ENCODE measurements around the gene ZBED1.
"Not testable (repeated sequence)": the region's sequence is repeated elsewhere in the genome, so short reads cannot be mapped to it uniquely, and the experiment has no call there.

The ZBED1 gene
- 62.8 to 88.8 reads per million in 2 donors for total RNA-seq

DNA sequence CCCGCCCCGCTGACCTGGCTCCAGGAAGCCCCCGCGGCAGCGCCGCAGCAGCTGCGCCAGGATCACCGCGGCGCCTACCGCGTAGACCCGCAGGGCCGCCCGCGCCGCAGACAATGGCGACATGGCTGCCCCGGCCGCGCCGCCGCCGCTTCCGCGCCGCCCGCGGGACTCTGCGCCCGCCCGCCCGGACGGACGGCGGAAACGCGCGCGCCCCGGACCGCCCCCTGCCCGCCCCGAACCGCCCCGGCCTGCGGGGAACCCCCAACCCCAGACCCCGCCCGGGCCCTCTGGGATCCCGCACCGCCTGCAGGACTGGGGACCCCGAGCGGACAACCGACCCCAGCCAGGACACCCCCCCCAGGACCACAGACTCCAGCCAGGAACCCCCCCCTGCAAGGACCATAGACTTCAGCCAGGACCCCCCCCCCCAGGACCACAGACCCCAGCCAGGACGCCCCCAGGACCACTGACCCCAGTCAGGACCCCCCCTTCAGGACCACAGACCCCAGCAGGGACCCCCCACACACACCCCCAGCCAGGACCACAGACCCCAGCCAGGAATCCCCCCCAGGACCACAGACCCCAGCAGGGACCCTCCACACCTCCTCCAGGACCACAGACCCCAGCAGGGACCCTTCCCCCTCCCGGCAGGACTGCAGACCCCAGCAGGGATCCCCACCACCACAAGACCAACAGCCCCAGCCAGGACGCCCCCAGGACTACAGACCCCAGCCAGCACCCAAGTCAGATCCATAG is at the start of gene ZBED1, which contains the start of gene DHRSX:
Gene ZBED1, minus strand, starts transcription at position 174 of the 756 bp plus-strand sequence. CDS start 10,257 bp downstream, outside the sequence.
Gene DHRSX, minus strand, starts transcription at position 174 of the 756 bp plus-strand sequence. Its CDS starts 51 bp downstream, at position 123.
- DNase-seq: no peak

DNA sequence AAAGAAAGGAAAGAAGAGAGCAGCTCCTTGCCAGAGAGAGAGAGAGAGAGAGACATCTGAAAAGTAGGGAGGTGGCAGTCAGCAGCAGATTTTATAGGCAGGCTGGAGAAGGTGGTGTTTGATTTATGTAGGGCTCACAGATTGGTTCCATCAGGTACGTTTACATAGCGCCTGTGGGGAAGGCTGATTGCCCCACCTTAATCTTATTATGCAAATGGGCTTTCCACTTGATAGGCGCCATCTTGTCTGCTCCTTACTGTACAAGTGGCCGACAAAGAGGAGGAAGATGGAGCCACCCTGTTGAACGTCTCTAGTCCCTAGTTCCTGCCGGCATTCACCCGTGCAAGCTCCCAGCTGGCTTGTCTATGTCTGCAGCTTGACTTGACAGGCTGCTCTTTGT is 49.1 kb upstream of the ZBED1 start:
- DNase-seq: no peak

DNA sequence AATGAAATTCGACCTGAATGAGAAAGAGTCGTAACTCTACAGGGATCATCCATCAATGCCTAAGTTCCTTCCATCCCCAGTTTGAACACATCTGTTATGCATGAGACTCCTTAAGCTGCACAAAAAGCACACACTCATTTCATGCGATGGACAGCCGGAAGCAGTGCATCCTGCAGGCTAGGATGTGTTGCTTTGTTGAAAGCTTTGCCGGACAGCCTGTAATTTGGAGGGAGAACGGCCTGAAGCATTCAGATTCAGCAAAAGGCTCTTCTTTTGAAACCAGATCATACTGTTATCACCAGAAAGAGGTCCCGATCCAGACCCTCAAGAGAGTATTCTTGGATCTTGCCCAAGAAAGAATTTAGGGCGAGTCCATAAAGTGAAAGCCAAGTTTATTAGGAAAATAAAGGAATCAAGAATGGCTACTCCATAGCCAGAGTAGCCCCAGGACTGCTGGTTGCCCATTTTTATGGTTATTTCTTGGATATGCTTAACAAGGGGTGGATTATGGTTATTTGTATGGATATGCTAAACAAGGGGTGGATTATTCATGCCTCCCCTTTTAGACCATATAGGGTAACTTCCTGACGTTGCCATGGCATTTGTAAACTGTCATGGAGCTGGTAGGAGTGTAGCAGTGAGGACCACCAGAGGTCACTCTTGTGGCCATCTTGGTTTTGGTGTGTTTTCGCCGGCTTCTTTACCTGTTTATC is 48.1 kb upstream of the ZBED1 start:
- no peak for DNase-seq

DNA sequence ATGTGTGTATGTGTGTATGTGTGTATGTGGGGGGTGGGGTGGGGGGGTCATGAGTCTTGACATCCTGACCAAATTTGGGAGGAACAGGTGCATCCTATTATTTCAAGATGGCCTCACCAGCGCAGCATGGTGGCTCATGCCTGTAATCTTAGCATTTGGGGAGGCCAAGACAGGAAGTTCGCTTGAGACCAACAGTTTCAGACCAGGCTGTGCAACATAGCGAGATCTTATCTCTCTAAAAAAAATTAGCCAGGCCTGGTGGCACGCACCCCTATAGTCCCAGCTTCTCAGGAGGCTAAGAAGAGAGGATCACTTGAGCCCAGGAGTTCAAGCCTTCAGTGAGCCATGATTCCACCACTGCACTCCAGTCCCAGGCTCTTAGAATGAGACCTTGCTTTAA is 47.0 kb upstream of the ZBED1 start:
- no peak for DNase-seq

DNA sequence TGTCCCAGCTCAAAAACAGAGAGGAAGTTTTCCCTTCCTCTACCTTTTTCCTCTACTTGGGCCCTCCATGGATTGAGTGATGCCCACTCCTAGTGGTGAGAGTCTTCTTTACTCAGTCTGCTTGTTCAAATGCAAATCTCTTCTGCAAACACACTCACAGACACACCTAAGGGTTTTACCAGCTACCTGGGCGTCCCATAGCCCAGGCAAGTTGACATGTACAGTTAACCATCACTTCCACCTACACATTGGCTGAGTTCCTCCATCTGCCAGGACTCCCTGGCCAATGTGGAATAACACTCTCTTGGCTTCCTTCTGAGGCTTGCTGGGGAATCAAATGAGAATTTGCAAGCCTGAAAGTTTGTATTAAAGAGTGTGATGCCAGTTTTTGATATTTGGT is 45.7 kb upstream of the ZBED1 start:
- DNase-seq: no peak

DNA sequence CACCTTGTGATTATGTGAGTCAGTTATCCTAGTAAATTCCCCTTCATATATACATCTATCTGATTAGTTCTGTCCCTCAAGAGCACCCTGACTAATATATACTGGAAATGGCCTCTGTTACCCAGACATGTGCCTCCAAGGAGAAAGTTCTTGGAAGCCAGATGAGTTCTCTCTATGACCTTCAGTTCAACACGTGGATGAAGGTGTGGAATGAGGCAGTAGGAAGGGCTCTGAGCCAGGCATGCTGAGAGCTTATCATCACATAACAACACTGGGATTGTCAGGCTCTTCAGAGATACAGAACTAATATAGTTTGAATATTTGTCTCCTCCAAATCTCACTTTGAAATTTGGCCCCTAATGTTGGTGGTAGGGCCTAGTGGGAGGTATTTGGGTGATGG is 44.4 kb upstream of the ZBED1 start:
- DNase-seq: no peak

DNA sequence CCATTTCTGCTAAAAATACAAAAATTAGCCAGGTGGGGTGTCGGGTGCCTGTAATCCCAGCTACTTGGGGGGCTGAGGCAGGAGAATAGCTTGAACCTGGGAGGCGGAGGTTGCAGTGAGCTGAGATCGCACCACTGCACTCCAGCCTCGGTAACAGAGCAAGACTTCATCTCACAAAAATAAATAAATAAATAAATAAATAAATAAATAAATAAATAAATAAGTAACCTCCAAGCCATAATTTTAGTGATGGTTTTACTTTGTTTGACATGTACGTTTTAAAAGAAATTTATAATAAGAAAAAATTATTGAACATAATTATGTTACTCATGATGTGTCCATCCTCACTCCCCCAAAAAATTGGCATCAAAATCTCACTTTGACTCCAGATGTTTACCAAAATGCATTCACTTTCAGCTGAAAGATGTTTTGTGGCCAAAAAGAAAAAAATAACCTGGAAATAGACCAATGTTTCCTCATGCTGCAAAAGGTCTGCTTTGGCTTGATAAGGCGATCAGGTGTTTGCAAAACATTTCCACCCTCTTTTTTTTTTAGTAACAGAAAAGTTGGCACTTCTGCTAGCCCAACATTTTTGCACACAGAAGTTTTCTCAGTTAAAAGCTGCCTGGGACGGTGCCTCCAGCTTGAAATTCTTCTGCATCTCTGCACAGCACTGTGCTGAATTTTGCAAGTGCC is 42.2 kb upstream of the ZBED1 start:
- DNase-seq: no peak

DNA sequence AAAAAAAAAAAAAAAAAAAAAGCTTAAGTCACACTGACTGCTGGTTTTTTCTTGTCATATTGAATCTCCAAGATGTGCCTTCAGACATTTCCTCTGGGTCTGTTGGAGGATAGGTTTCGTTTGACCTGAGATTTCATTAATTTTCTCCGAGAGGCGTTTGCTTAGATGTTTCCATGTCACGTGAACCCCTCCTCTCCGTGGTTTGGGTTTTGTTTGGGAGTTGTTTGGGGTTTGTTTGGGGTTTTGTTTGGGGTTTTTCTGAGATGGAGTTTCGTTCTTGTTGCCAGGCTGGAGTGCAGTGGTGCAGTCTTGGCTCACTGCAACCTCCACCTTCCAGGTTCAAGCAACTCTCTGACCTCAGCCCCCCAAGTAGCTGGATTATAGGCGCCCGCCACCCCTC is 40.8 kb upstream of the ZBED1 start:
- DNase-seq: no peak

DNA sequence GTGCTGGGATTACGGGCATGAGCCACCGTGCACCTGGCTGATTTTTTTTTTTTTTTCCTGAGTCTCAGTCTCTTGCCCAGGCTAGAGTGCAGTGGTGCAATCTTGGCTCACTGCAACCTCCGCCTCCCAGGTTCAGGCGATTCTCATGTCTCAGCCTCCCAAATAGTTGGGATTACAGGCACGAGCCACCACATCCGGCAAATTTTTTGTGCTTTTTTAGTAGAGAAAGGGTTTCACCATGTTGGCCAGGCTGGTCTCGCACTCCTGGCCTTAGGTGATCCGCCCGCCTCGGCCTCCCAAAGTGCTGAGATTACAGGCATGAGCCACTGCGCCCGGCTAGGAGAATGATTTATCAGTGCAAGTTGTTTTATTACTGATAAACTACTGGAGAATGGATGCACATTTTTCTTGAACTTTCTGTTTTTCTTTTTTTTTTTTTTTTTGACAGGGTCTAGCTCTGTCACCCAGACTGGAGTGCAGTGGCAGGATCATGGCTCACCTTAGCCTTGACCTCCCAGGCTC is 39.7 kb upstream of the ZBED1 start:
- DNase-seq: no peak

DNA sequence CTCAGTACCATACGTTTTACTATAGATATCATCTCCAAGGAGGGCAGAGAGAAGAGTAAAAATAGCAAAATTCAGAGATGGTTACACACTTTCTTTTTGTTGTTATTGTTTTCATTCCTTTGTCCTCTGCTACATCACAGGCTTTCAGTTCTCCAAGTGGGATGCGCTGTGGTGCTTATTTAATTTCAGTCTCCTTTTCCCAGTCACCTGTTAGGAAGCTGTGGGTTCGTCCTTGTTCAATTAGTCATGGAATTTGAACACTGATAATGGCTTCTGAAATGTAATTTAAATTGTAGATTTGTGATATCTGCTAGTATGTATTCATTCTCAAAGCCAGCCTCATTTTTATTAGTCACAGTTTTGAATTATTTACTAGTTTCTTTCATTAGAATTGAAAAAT is 38.8 kb upstream of the ZBED1 start:
- no peak for DNase-seq

DNA sequence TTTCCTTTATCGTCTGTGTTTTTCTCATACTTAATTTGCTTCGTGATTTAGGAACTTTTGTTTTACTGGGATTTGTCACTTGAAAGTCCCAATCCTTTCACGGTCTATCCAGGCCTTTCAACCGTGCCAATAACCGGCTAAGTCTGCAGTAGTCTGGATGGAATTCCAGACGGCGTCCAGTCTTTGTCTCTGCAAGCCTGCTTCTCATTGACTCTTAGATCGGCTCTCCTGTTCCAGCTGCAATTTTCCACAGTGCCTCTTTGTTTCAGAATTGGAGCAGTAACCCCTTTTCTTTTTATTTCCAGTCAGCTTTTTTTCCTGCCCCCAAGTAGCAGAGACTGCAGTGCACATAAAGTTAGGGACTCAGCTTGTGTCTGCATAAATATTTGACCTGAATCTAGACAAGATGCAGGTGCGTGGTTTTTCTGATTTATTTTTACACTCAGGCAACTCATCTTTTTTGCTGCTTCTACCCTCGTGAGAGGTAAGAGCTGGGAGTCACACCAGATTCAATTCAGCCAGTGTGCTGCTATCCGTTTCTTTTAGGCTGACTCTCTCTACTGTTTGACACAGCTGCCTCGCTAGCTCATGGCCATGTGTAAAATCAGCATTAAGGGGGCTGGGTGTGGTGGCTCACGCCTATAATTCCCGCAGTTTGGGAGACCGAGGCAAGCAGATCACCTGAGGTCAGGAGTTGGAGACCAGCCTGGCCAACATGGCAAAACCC is 37.4 kb upstream of the ZBED1 start:
- no peak for DNase-seq

DNA sequence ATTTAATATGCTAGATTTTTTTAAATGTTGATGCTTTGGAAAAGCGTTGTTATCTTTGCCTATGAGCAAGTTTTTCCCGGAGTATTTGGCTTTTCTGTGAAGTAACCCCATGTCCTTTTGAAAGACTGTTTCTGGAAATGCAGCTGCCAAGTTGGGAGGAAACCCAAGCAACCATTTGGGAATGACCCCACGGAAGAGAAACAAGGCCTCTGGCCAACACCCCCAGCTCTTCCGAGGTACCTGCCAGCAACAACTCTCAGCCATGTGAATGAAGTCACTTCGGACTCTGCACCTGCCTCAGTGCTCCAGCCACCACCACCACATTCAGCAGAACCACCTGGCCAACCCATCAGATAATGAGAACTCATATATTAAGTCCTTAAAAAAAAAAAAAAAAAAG is 36.2 kb upstream of the ZBED1 start:
- no peak for DNase-seq

DNA sequence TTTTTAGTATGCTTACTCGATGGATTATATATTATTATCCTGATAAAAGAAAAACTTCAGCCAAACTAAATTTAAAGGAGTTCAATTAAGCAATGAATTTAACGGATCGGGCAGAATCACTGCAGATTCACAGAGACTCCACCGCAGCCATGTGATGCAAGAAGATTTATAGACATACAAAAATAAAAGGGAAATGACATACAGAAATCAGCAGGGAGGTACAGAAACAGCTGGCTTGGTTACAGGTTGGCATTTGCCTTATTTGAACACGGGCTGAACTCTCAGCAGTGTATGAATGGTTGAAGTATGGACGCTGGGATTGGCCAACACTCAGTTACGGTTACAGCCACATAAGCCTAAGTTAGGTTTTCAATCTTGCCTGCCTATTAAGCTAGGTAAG is 35.4 kb upstream of the ZBED1 start:
- DNase-seq: no peak

DNA sequence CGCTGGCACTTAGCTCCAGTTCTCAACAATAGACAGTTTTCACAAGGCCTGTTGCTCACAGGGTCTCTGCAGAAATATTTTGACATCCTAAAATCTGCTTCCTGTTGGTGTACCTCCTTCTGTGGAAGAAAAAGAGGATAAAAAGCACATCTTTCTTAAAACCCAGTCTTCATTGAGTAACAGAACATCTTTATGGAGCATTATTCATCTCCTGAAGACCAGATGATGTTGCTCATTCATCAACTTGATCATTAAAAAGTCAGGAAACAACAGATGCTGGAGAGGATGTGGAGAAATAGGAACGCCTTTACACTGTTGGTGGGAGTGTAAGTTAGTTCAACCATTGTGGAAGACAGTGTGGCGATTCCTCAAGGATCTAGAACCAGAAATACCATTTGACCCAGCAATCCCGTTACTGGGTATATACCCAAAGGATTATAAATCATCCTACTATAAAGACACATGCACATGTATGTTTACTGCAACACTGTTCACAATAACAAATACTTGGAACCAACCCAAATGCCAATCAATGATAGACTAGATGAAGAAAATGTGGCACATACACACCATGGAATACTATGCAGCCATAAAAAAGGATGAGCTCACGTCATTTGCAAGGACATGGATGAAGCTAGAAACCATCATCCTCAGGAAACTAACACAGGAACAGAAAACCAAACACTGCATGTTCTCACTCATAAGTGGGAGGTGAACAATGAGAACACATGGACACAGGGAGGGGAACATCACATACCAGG is 33.7 kb upstream of the ZBED1 start:
- DNase-seq: not testable (repeated sequence)

DNA sequence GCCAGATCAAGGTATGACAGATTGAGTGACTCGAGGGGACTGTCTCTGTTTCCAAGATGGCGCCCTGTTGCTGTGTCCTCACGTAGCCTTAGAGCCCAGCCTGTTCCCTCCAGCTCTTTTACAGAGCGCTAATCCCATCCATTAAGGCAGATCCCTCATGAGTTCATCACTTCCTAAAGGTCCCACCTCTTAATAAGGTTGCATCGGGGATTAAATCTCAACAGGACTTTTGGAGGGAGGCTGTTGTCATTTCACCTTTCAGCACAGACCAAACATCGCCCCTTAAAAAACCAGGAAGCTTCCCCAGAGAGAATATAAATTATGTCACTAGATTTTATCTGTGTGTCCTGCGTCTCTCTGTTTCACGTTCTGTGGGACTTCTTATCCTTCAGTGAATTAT is 32.6 kb upstream of the ZBED1 start:
- DNase-seq: no peak

DNA sequence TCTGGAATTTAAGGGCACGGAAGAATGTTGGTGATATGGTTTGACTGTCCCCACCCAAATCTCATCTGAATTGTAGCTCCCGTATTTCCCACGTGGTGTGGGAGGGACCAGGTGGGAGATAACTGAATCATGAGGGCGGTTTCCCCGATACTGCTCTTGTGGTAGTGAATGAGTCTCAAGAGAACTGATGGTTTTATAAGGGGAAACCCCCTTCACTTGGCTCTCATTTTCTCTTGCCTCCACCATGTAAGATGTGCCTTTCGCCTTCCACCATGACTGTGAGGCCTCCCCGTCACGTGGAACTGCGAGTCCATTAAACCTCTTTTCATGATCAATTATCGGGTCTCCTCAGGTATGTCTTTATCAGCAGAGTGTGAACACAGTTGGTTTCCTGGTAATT is 25.6 kb upstream of the ZBED1 start:
- DNase-seq: no peak

DNA sequence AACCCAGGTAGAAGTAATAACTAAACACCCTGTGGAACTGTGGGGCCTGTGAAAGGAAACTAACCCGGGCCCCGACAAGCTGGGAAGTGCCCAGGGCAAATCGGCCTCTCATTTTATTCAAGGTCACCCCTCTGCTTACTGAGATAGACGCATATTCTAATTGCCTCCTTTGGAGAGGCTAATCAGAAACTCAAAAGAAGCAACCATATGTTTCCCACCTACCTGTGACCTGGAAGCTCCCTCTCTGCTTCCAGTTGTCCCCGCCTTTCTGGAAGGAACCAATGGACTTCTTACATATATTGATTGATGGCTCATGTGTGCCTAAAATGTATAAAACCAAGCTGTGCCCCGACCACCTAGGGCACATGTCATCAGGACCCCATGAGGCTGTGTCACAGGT is 23.1 kb upstream of the ZBED1 start:
- no peak for DNase-seq

DNA sequence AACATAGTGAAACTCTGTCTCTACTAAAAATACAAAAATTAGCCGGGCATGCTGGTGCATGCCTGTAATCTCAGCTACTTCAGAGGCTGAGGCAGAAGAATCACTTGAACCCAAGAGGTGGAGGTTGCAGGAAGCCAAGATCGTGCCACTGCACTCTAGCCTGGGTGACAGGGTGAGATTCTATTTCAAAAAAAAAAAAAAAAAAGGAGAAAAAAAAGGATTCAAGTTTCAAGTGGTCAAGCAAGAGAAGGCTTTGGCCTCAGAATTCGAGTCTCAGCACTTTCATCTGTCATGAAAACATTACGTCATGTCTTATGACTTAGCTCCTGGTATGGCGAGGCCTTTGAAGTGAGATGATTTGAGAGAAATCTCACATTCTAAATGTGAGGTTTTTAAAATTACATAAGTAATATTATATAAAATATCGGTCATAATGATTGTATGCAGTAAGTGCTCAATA is 21.2 kb upstream of the ZBED1 start:
- no peak for DNase-seq

DNA sequence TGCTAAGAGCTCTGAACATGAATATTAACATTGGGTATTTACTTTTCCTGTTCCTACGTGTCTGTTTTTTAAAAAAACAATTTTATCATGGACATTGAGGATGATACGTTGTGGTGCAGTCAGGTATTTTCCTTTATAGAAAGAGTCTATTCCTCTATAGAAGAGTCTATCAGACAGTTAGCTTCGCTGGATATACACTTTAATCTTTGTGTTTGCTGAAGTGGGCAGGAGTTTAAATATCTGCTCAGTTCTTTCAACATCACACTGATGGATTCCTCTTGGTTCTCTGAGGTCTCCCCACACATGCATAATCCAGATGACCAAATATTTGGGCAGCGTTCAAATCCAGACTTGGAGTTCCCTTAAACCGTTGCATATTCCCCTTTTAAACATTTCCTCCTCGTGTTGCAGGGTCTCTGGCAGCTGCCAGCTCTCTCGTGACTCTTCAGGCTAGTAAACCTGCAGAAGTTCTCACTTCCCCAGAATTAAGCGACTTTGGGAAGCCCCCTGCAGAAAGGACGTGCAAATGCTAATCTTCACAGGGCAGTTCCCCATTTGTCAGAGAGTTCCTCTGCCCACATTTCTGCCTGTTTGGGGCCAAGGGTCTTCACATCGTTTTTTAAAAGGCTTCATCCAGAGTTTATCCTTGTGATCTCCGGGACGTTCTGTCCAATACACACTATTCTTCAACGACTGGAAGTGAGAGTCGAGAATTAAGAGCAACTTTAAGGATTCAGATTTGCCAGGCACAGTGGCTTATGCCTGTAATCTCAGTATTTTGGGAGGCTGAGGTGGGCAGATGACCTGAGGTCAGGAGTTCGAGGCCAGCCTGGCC is 20.5 kb upstream of the ZBED1 start:
- no peak for DNase-seq

DNA sequence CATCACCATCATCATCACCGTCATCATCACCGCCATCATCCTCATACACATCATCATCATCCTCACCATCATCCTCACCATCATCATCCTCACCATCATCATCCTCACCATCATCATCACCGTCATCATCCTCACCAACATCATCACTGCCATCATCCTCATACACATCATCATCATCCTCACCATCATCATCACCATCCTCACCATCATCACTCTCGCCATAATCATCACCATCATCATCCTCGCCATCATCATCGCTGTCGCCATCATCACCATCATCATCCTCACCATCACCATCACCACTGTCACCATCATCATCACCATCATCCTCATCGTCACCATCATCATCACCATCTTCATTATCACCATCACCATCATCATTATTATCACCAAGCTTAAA is 19.8 kb upstream of the ZBED1 start:
- DNase-seq: no peak

DNA sequence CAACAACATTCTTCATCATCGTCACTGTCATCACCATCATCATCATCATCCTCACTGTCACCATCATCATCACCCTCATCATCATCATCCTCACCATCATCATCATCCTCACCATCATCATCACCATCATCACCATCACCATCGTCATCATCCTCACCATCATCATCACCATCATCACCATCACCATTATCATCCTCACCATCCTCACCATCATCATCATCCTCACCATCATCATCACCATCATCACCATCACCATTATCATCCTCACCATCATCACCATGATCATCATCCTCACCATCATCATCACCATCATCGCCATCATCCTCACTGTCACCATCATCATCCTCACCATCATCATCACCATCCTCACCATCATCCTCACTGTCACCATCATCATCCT is 18.9 kb upstream of the ZBED1 start:
- DNase-seq: not testable (repeated sequence)

All from activated gamma-delta T cell (primary cell).